GM13977 (cell line): ENCODE measurements around the gene FAM131B.

ENCODE experiments used
- DNase-seq: peaks from one replicate; pipeline ENCODE4 v3.0.0; 2012; ENCODE audit warnings: low spot score
- in situ Hi-C: fragments of 300-500 bp; cut with MboI; formaldehyde crosslinking; loops from one replicate; pipeline ENCODE4 v1.12.0; 2022; ENCODE audit warnings: low sequenced_read_pairs, low pct_unique_long_range_greater_than_20kb, mixed read lengths, inconsistent platforms; ENCODE audit not compliant: unreplicated experiment
- TF ChIP-seq, protein P1 (sequence below): IDR thresholded peaks from 2 replicates; pipeline ENCODE4 v1.5.1; 2012; ENCODE audit warnings: mild to moderate bottlenecking, control low read depth; ENCODE audit not compliant: insufficient read depth; ENCODE audit errors: extremely low read depth, missing control alignments

Gene FAM131B

DNA sequence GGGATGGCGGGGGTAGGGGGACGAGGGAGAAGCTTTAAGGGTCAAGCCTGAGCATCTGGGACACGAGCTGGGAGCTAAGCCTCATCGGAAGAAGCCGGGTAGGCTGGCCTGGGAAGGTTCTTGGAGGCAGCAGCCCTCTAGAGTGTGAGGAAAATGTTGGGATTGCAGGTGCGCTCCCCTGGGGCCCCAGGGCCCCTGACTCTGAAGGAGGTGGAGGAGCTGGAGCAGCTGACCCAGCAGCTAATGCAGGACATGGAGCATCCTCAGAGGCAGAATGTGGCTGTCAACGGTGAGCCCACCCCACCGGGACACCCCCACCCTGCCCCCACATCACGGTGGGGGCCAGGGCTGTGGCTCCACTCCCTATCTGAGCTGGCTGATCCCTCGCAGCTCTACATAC is 25.5 kb upstream of the FAM131B start:
- TF ChIP-seq, protein P1, sequence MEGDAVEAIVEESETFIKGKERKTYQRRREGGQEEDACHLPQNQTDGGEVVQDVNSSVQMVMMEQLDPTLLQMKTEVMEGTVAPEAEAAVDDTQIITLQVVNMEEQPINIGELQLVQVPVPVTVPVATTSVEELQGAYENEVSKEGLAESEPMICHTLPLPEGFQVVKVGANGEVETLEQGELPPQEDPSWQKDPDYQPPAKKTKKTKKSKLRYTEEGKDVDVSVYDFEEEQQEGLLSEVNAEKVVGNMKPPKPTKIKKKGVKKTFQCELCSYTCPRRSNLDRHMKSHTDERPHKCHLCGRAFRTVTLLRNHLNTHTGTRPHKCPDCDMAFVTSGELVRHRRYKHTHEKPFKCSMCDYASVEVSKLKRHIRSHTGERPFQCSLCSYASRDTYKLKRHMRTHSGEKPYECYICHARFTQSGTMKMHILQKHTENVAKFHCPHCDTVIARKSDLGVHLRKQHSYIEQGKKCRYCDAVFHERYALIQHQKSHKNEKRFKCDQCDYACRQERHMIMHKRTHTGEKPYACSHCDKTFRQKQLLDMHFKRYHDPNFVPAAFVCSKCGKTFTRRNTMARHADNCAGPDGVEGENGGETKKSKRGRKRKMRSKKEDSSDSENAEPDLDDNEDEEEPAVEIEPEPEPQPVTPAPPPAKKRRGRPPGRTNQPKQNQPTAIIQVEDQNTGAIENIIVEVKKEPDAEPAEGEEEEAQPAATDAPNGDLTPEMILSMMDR, result no peak
- in situ Hi-C loops, result no loop called here
- DNase-seq, result no peak

DNA sequence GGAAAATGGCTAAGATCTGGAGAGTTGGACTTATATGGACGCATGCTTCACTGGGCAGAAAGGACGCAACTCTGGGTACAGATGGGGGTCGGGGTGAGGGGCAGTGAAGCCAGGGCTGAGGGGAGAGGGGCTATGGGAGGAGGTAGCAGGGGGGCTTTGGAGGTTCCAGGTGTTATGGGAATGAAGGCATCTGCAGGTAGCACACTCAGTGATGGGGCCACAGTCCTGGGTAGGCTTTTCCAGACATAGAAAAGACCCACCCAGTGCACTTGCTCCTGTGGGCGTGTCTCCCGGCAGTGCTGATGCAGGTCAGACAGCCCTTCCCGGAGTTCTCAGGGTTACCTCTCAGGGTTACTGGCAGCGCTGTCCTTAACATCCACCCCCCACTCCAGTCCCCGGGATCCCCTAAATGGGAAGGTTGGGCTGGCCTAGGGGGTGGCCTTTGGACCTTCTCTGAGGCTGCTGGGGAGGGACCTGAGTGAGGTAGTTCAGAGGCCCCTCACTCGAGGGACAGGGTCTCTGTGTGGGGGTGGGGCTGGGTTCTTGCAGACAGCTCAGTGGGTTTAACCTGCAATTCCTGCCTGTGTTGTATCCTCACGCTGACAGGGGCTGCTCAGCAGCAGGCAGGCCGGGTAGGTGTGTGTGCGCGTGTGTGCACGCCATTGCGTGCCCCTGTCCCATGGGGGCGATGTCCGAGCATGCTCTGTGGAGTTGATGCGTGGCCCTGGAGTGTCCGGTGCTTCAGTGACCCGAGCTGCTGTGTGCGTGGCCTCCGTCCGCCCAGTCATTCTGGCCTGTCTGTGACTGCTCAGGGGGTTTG is 24.9 kb upstream of the FAM131B start:
- TF ChIP-seq, protein P1, result no peak
- no peak for DNase-seq
- in situ Hi-C loops, result no loop called here

DNA sequence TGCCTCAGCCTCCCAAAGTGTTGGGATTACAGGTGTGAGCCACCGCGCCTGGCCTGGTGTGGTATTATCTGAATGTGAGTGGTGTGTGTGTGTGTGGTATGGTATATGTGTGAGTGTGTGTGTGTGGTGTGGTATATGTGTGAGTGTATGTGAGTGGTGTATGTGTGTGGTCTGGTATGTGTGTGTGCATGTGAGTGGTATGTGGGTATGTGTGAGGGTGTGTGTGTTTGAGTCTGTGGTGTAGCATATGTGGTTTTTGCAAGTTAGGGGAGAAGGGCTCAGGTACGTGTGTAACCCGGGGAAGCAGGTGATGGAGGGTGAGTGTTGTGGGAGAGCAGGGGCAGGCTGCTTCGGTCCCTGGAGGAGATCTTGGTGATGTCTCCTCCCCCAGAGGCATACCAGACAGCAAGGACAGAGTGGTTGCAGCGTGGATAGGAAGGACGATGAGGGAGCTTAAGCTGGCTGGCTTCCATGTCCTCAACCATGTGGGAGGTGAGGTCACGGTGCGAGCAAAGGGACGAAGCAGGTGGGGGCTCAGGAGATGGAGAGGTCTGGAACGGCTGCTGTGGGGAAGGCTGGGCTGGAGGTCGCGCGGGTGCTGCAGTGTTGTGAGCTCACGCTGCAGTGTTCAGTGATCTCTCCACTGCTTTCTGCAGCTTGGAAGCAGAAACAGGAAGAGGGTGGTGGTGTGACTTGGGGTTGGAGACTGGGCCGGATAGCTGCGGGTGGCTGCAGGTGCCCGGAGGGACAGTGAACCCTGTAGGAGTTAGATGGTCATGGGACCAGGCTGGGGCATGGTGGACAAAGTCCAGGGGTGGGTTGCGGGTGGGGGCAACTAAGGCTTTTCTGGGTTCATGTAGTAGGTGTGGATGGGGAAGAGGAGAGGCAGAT is 23.6 kb upstream of the FAM131B start:
- in situ Hi-C loops, result no loop called here
- TF ChIP-seq, protein P1, result no peak
- DNase-seq, result no peak

DNA sequence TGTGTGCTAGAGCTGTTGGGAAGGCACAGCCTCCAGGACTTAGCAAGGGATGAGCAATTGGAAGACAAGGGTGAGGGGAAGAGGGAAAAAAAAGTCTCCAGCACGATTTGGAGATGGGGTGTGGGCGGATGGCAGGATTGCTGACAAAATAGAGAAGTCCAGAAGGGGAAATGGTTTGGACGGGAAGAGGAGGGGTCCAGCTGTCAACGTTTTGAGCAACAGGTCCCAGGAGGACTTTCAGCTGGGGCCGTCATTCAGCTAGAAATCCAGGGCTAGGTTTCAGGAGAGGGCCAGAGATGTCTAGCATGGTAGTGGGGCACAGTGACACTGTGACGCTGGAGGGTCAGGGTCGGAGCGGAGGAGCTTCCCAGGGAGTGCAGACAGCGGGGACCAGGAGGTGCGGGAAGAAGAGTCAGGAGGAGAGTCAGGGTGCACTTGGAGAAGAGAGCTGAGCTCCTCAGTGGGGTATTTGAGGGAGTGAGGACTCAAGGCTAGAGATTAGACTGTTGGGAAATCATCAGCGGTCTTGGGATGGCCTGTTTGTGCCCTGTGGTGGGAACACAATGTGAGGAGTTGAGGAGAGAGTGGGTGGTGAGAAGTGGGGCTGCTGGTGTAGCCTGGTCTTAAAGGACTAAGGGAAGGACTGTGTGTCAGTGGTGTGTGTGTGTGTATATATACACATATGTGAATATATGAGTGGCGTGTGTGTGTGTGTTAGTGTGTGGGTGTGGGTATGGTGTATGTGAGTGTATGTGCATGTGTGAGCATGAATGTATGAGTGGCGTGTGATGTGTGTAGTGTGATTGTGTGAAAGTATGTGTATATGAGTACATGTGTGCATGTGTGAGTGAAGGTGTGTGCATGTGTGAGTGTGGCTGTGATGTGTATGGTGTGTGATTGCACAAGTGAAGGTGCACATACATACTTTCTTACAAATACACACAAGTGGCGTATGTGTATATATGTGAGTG is 22.4 kb upstream of the FAM131B start:
- TF ChIP-seq, protein P1, result no peak
- in situ Hi-C loops, result no loop called here
- DNase-seq, result no peak

DNA sequence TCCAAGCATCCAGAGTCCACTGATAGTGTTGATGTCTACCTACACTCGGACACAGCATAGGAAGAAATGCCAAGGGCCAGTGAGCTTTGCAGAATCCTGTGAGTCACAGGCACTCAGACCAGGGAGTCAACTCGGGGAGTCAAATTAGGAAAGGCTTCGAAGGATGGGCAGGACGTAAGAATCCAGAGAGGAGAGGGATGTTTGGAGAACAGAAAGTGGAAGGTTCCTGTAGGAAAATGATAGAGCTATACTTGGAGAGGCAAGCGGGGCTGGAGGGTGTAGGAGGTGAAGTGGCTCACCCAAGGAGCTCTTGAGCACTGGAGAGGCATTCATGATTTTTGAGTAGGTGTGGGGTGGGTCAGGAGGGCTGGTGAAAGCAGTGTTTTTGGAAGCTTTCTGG is 21.6 kb upstream of the FAM131B start:
- TF ChIP-seq, protein P1, result no peak
- no peak for DNase-seq
- in situ Hi-C loops, result no loop called here

DNA sequence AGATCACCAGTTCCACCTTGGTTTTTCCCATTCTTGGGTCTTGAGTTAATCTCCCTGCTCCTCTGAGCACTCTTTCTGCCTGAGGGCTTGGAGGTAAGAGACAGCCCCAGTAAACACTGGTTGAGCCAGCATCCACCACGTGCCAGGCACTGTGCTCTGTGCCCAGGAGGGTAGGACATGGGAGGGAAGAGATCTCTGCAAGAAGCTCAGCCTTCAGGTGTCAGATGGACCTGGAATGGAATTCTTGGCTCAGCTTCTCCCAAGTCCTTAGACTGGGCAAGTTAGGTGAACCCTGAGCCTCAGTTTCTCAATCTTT is 21.1 kb upstream of the FAM131B start:
- TF ChIP-seq, protein P1, result no peak
- no peak for DNase-seq
- in situ Hi-C loops, result no loop called here
